ENCODE measurements around the gene AK4.

DNA sequence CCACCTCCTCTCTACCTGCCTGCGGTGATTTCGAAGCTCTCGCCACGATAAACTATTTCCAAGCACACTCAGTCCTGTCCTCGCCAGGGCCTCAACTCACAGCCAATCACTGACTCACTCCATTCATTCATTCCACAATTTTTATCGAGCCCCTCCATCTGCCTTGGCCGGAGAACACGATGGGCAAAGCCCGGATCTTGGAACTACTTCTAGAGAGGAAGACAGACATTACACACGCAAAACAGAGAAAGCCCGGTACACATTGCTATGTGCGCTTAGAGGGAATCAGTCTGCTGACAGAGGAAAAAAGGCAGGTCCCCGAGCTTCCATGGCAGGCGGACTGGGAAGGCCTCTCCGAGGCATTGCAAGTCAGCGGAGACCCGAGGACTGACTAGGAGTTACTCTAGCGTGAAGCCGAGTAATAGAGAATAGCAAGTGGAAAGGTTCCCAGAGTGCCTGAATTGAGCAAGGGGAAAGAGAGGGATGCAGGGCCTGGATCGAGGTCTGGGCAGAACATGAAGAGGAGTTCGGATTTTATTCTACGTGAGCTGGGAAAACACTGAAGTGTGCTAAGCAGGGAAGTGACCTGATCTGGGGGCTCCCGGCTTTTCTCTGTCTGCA, 107.1 kb downstream of the AK4 start:
- TF ChIP-seq, protein P1, sequence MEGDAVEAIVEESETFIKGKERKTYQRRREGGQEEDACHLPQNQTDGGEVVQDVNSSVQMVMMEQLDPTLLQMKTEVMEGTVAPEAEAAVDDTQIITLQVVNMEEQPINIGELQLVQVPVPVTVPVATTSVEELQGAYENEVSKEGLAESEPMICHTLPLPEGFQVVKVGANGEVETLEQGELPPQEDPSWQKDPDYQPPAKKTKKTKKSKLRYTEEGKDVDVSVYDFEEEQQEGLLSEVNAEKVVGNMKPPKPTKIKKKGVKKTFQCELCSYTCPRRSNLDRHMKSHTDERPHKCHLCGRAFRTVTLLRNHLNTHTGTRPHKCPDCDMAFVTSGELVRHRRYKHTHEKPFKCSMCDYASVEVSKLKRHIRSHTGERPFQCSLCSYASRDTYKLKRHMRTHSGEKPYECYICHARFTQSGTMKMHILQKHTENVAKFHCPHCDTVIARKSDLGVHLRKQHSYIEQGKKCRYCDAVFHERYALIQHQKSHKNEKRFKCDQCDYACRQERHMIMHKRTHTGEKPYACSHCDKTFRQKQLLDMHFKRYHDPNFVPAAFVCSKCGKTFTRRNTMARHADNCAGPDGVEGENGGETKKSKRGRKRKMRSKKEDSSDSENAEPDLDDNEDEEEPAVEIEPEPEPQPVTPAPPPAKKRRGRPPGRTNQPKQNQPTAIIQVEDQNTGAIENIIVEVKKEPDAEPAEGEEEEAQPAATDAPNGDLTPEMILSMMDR (optimal IDR thresholded peaks at IDR 0.05 in 1 of 3, IDR thresholded peaks at IDR 0.05 in 1 of 3, conservative IDR thresholded peaks at IDR 0.05 in 1 of 3; ENCODE audit: extremely low read depth in 1 of 3, insufficient read depth in 2 of 3, low read length in 3 of 3), result no peak
- no peak for TF ChIP-seq EZH2 (IDR thresholded peaks at IDR 0.05; ENCODE audit: low read length)

Data from keratinocyte (primary cell).